Esophagus muscularis mucosa (tissue), 4 donors: Measurements from ENCODE around the gene PIGC. TPM values are rescaled to one million over a fixed set of nuclear protein-coding genes. Genes with fewer than 3 reads are reported as not detected.
A peak's percentile ranks its signal among the peaks of the same experiment; 100 is the strongest.

Experiments
- DNase-seq: peaks from one replicate; pipeline ENCODE4 v3.0.0-alpha.2; 2017; ENCODE audit errors: extremely low spot score
- H3K27ac ChIP-seq, 4 donors: fragments of 200-600 bp; sonication (generic); replicated peaks in 1 of 4; 1 replicate in 3 of 4; 2 replicates in 1 of 4; pipeline ENCODE4 v1.5.1; 2016 to 2019; ENCODE audit warnings: mild to moderate bottlenecking in 1 of 4
- H3K27me3 ChIP-seq, 4 donors: fragments of 200-600 bp; sonication (generic); one replicate each; pipeline versions ENCODE4 v1.5.1 to v1.6.0; 2016 to 2019
- H3K36me3 ChIP-seq, 4 donors: fragments of 200-600 bp; sonication (generic); one replicate each; pipeline ENCODE4 v1.5.1; 2016 to 2019
- H3K4me1 ChIP-seq, 4 donors: fragments of 200-600 bp; sonication (generic); one replicate each; pipeline ENCODE4 v1.5.1; 2016 to 2019
- H3K4me3 ChIP-seq, 4 donors: fragments of 200-600 bp; sonication (generic); 1 replicate in 2 of 4; 2 replicates in 2 of 4; pipeline ENCODE4 v1.5.1; 2016 to 2019; ENCODE audit warnings: mild to moderate bottlenecking in 4 of 4, moderate library complexity in 1 of 4
- H3K9me3 ChIP-seq, 4 donors: fragments of 200-600 bp; sonication (generic); 1 replicate in 3 of 4; 2 replicates in 1 of 4; pipeline ENCODE4 v1.5.1; 2016 to 2019
- CTCF ChIP-seq, 3 experiments: fragments of 200-600 bp in 2 of 3; fragments of 450-650 bp in 1 of 3; sonication (generic) in 2 of 3; IDR thresholded peaks; one replicate each; pipeline ENCODE4 v1.5.1; 2017 to 2019; ENCODE audit warnings: antibody characterized with exemption in 3 of 3, mild to moderate bottlenecking in 2 of 3, moderate library complexity in 1 of 3
- EP300 ChIP-seq: sonication (generic); formaldehyde crosslinking; IDR thresholded peaks from one replicate; pipeline ENCODE4 v1.6.1; 2017; ENCODE audit warnings: antibody characterized with exemption
- POLR2A ChIP-seq: fragments of 450-650 bp; IDR thresholded peaks from one replicate; pipeline ENCODE4 v1.6.1; 2017; ENCODE audit warnings: antibody characterized with exemption, moderate library complexity, mild to moderate bottlenecking, low read depth
- POLR2AphosphoS5 ChIP-seq, 2 donors: sonication (generic); formaldehyde crosslinking; IDR thresholded peaks; one replicate each; pipeline ENCODE4 v1.6.1; 2017; ENCODE audit warnings: antibody characterized with exemption in 2 of 2
- WGBS: methylation state at CpG from one replicate; pipeline ENCODE4 v1.1.5; 2018; 5-methylcytosine and 5-hydroxymethylcytosine counted together
- intact Hi-C: fragments of 100-400 bp; cut with DNase I; formaldehyde crosslinking; loops from one replicate; pipeline ENCODE4 v1.15.1; 2023
- total RNA-seq, 4 donors: library from RNA; depleted of rRNA; stranded (reverse); fragments of >200 nt; gene quantifications; one replicate each; pipeline versions ENCODE4 v1.1.0 to v1.2.1, GENCODE V29; 2016

The PIGC gene
- total RNA-seq, 4 donors from 2014 or later, result 18.9 to 25.7 (median 20.9) TPM

- intact Hi-C loops, result no loop called here
- WGBS, result 0% methylated on average over 1 of the region's 1 CpG
- no peaks in the 10 kb centered on the region for H3K27me3 ChIP-seq
- TF ChIP-seq CTCF (IDR thresholded peaks at IDR 0.05) (no peak), EP300 (no peak), POLR2AphosphoS5 (IDR thresholded peaks at IDR 0.05) (no peak), POLR2A (no peak)
- no peak overlapping the region for H3K4me3 ChIP-seq
- peaks cover 0 to 11% (median 8%) of the 10 kb centered on the region in 4 donors for H3K4me1 ChIP-seq
- DNase-seq, result no peak
- H3K36me3 ChIP-seq, result no peaks in the 10 kb centered on the region
- no peaks in the 10 kb centered on the region for H3K9me3 ChIP-seq
- no peak overlapping the region for H3K27ac ChIP-seq
Observed at GRCh38 chr1:172482044-172482443, 38.2 kb upstream of the PIGC start.

GRCh38 chr1:172480431-172480830 lies 36.6 kb upstream of the PIGC start:
- TF ChIP-seq CTCF (IDR thresholded peaks at IDR 0.05) (no peak), EP300 (no peak), POLR2AphosphoS5 (IDR thresholded peaks at IDR 0.05) (no peak), POLR2A (no peak)
- peaks cover 0 to 11% (median 8%) of the 10 kb centered on the region in 4 donors for H3K4me1 ChIP-seq
- intact Hi-C loops, result no loop called here
- H3K27me3 ChIP-seq, result no peaks in the 10 kb centered on the region
- WGBS, result 80% methylated on average over 3 of the region's 3 CpGs
- no peak for DNase-seq
- peak overlapping the region in 1 of 4 donors; percentile 21 for H3K27ac ChIP-seq
- no peaks in the 10 kb centered on the region for H3K36me3 ChIP-seq
- no peaks in the 10 kb centered on the region for H3K9me3 ChIP-seq
- H3K4me3 ChIP-seq, result no peak overlapping the region

GRCh38 chr1:172478485-172478884 lies 34.6 kb upstream of the PIGC start:
- TF ChIP-seq EP300 (no peak), CTCF (IDR thresholded peaks at IDR 0.05) (no peak)
- no peaks in the 10 kb centered on the region for H3K27me3 ChIP-seq
- no peak for DNase-seq
- H3K9me3 ChIP-seq, result no peaks in the 10 kb centered on the region
- intact Hi-C loops, result no loop called here
- no peaks in the 10 kb centered on the region for H3K36me3 ChIP-seq
- no peak overlapping the region for H3K4me3 ChIP-seq
- peaks cover 0 to 11% (median 8%) of the 10 kb centered on the region in 4 donors for H3K4me1 ChIP-seq
- H3K27ac ChIP-seq, result no peak overlapping the region

- H3K9me3 ChIP-seq, result no peaks in the 10 kb centered on the region
- H3K27me3 ChIP-seq, result no peaks in the 10 kb centered on the region
- DNase-seq, result no peak
- 100% methylated on average over 1 of the region's 1 CpG for WGBS
- intact Hi-C loops, result no loop called here
- H3K4me1 ChIP-seq, result peaks cover 0 to 11% (median 8%) of the 10 kb centered on the region in 4 donors
- no peak overlapping the region for H3K27ac ChIP-seq
- H3K36me3 ChIP-seq, result no peaks in the 10 kb centered on the region
- no peak overlapping the region for H3K4me3 ChIP-seq
- TF ChIP-seq POLR2AphosphoS5 (IDR thresholded peaks at IDR 0.05) (no peak), CTCF (IDR thresholded peaks at IDR 0.05) (no peak), EP300 (no peak), POLR2A (no peak)
Observed at GRCh38 chr1:172477741-172478140, 33.9 kb upstream of the PIGC start.

- TF ChIP-seq EP300, result no peak
- TF ChIP-seq POLR2AphosphoS5 (IDR thresholded peaks at IDR 0.05), result no peak
- TF ChIP-seq CTCF (IDR thresholded peaks at IDR 0.05), result no peak
- Histone ChIP-seq H3K36me3 (no peaks in the 10 kb centered on the region), H3K27me3 (no peaks in the 10 kb centered on the region), H3K27ac (no peak overlapping the region), H3K4me1 (peaks cover 0 to 11% (median 8%) of the 10 kb centered on the region in 4 donors), H3K9me3 (no peaks in the 10 kb centered on the region), H3K4me3 (no peak overlapping the region)
- 79% methylated on average over 2 of the region's 2 CpGs for WGBS
- no peak for DNase-seq
- intact Hi-C loops, result no loop called here
Observed at GRCh38 chr1:172477216-172477615, 33.3 kb upstream of the PIGC start.
